HG03354 (cell line): ENCODE results near the gene GRIK1.

ENCODE experiments used
- ATAC-seq: cut with Tn5 transposase; IDR thresholded peaks from one replicate; pipeline ENCODE4 v1.9.1; 2021; ENCODE audit warnings: mild to moderate bottlenecking; ENCODE audit not compliant: unreplicated experiment, poor library complexity, severe bottlenecking

GRIK1 gene

GRCh38 chr21:29580732-29581285 is 359.0 kb downstream of the GRIK1 start:
- no peak for ATAC-seq

GRCh38 chr21:29578306-29578705 is 361.5 kb downstream of the GRIK1 start:
- ATAC-seq, result no peak

- no peak for ATAC-seq
Observed at GRCh38 chr21:29571949-29572348, 367.8 kb downstream of the GRIK1 start.

GRCh38 chr21:29568020-29568697 is 371.6 kb downstream of the GRIK1 start:
- no peak for ATAC-seq

- no peak for ATAC-seq
Observed at GRCh38 chr21:29557931-29558725, 381.7 kb downstream of the GRIK1 start.

DNA sequence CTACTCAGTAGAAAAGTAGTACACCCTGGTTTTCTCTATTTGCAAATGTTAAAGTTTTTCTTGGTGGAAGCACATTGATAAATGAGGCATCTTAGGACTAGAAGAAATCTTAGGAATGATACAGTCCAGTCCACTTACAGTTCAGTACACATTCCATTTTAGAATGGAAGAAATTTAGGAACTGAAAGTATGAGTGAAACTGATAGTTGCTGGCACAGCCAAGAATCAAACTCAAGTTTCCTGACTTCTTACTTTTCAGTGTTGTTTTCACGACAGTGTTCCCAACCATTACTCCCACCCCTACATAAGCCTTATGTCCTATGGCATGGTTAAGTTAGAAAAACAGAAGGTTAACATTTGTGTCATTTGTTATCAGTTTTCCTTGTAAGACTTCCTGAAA is 382.6 kb downstream of the GRIK1 start:
- ATAC-seq, result no peak

DNA sequence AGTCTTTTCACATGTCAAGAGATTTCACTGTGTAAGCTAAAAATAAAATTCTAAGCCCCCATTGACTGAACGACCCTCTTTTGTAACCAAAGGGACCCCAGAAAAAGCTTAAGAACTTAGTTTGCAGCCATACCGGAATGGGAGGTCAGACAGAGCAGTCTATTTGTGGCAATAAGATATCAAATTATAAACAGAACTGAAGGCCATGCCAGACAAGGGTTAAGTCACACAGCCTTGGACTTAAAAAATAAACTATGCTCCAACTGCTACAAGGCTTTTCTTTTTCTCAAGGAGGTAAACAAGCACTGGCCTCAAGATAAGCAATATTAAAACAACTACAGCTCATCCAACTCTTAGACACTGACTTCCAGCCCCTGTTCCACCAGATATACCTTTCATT is 384.2 kb downstream of the GRIK1 start:
- no peak for ATAC-seq

DNA sequence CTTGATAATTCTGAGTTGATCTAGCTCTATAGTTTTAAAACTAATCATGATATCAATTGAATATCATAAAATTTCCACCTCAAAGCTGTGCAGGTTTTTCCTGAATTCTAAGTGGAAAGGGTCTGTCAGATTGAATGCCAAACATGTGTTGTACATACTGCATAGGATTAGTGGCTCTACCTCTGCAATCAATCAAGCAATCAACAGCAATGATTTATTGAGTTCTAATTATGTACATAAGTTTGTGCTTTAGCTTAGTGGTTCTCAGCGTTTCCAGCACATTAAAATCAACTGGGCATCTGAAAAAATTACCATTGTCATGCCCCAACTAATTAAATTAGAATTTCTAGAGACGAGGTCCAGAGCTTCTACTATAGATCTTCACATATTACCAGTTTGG is 389.6 kb downstream of the GRIK1 start:
- no peak for ATAC-seq

DNA sequence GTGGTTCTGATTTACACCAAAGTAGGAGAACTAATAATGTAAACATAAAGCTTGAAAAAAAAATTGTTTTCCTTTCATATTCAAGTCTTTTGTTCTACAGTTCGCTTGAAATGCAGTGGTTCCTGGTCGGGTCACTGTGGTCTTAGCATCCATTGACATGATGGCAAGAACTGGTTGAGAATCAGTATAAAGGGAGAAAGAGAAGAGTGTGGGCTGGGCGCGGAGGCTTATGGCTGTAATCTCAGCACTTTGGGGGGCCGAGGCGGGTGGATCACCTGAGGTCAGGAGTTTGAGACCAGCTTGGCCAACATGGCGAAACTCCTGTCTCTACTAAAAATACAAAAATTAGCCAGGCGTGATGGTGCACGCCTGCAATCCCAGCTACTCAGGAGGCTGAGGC is 390.2 kb downstream of the GRIK1 start:
- no peak for ATAC-seq

- ATAC-seq, result no peak
Observed at GRCh38 chr21:29547998-29548397, 391.8 kb downstream of the GRIK1 start.

- no peak for ATAC-seq
Observed at GRCh38 chr21:29546071-29546470, 393.7 kb downstream of the GRIK1 start.

DNA sequence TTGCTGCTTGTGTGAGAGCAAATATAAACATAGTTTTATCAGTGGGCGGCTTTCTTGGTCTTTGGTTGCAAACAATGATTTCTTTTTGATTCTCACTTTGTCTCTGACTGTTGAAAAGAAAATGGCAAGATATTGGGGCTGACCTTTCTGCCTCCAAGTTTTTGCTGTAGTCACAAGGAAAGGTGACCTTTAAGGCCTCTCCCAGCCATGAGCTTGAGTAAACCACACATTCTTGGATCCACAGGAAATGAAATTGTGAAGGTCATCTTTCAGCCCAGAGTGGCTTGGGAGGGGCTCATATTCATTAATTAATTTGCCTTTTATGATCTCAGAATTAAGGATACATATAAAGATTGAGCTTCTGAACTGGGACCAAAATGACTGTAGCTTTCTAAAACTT is 399.5 kb downstream of the GRIK1 start:
- ATAC-seq, result no peak

DNA sequence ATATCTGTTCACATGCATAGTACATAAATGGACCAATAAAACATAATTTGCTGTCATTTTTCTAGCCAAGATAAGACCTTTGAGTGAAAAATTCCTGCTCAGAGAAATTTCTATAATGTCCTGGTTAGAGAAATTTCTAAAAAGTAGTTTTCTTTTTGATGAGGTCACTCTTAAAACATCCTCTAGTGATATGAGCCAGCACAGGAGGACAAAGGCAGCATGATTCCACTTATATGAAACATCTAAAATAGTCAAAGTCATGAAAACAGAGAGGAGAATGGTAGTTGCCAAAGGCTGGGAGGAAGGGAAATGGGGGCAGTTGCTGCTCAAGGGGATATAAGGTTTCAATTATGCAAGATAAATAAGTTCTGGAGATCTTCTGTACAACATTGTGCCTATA is 401.7 kb downstream of the GRIK1 start:
- no peak for ATAC-seq

DNA sequence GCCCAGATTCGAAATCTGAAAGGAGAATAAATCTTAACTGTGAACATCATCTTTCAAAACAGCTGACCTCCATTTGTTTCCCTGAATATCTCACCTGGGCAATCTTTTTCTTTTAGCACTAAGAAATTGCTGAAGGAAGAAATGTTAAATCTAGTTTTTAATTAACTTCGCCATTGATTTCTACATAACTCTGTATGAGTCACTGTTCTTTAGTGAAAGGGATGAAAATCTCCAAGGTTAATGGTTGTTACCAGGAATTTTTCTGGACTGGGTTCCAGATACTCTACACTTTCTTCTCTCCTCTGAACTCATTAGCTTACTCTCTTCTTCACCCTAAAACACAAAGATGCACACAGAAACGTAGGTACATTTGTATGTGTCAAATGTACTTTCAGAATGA is 405.3 kb downstream of the GRIK1 start:
- ATAC-seq, result no peak

- no peak for ATAC-seq
Observed at GRCh38 chr21:29529139-29529538, 410.7 kb downstream of the GRIK1 start.

GRCh38 chr21:29526545-29526944 is 413.3 kb downstream of the GRIK1 start:
- ATAC-seq, result no peak

GRCh38 chr21:29524055-29524454 is 415.7 kb downstream of the GRIK1 start:
- ATAC-seq, result no peak

DNA sequence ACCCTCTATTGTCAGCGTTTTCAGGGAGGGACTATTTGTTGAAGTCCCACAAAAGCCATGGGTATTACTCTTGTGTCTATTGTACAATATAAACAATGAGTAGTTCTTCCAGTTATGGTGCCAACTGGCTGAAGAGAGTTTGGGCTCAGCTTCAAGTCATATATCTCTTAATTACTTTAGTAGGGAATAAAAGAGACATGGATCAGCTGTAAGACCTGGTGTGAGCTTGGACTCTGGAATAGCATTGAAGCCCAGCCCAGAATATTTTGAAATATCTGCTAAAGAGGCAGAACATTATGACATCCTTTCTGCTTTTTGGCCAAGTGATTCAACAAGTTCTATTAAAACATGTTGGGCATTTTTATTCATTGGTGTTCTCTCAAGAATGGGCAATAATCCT is 416.1 kb downstream of the GRIK1 start:
- no peak for ATAC-seq

DNA sequence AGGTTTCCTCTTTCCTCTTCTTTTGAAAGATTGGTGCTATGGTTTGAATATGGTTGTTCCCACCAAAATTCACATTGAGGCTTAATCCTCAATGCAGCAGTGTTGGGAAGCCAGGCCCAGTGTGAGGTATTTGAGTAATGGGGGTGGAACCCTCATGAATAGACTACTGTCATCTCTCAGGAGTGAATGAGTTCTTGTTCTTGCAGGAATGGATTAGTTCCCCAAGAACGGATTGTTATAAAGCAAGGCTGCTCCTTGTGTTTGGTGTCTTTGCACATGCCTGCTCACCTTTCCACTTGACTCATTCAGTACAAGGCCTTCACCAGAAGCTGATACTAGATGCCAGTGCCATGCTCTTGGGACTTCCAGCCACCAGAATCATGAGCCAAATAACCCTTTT is 417.9 kb downstream of the GRIK1 start:
- ATAC-seq, result no peak

GRCh38 chr21:29520171-29520570 is 419.6 kb downstream of the GRIK1 start:
- ATAC-seq, result no peak

- no peak for ATAC-seq
Observed at GRCh38 chr21:29514652-29515247, 425.0 kb downstream of the GRIK1 start.
